ENCODE measurements around the gene TMEM150C. TPM values are rescaled to one million over a fixed set of nuclear protein-coding genes. Genes with fewer than 3 reads are reported as not detected.
A peak's percentile ranks its signal among the peaks of the same experiment; 100 is the strongest.

TMEM150C gene
- total and polyA plus RNA-seq, 2 of the 8 experiments (the other 6 are each of a cell fraction or from before 2014, with no cell fraction given), result 1.5 to 1.7 TPM

DNA sequence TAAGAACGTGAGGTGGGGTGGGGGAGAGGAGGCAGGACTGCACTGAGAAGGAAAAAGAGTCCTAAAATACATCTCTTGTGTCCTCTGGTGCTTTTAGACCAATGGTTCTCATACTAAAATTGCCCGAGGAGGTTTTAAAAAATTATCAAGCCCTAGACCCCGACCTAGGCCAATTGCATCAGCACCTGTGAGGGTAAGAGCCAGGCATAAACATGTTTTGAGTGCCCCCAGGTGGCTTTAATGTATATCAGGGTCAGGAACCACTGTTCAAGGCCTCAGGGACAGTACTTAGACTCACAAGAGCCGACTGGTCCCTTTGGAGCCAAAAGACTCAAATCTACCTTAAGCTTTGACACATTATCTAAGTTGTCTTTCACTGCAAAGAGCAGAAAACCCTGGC, 37.5 kb upstream of the TMEM150C start:
- Histone ChIP-seq H3K36me3 (ENCODE audit: control insufficient read depth in 2 of 4, insufficient read depth in 4 of 4, low read length in 3 of 4) (no peaks in the 10 kb centered on the region), H2BK12ac (ENCODE audit: low read depth, low read length) (peak overlapping the region; percentile 55), H3K4me3 (ENCODE audit: extremely low read depth in 1 of 4, insufficient read depth in 2 of 4, low read depth in 3 of 4, low read length in 4 of 4) (no peak overlapping the region), H2BK120ac (replicated peaks; ENCODE audit: low read depth, low read length) (no peak overlapping the region), H3K27me3 (replicated peaks in 1 of 4; ENCODE audit: control insufficient read depth in 3 of 4, extremely low read depth in 1 of 4, insufficient read depth in 3 of 4, low read length in 3 of 4) (no peaks in the 10 kb centered on the region), H3K23ac (ENCODE audit: insufficient read length) (no peak overlapping the region), H2AFZ (ENCODE audit: low read length) (peak overlapping the region; percentile 88; the same call in 1 of the 2 replicates), H3K4me2 (ENCODE audit: insufficient read depth in 1 of 2, low read depth in 2 of 2, low read length in 2 of 2) (no peak overlapping the region), H4K91ac (replicated peaks; ENCODE audit: insufficient read length, low read length) (no peak overlapping the region), H3K18ac (ENCODE audit: extremely low read depth, low read length) (no peak overlapping the region), H4K20me1 (replicated peaks in 1 of 2; ENCODE audit: control insufficient read depth in 1 of 2, insufficient read depth in 2 of 2, low read length in 2 of 2) (no peaks in the 10 kb centered on the region), H2BK15ac (ENCODE audit: low read length) (no peak overlapping the region), H3K27ac (ENCODE audit: low read depth, low read length) (no peak overlapping the region), H3K9ac (replicated peaks in 1 of 4; ENCODE audit: extremely low read depth in 1 of 4, low read depth in 3 of 4, low read length in 3 of 4) (no peak overlapping the region), H3K4me1 (replicated peaks in 1 of 4; ENCODE audit: control insufficient read depth in 3 of 4, insufficient read depth in 4 of 4, low read length in 3 of 4) (peaks cover 0 to 4% (median 0%) of the 10 kb centered on the region in 4 experiments; a peak in 1 of 7 replicates), H2AK5ac (ENCODE audit: low read depth, low read length) (no peak overlapping the region), H3K23me2 (ENCODE audit: low read depth, low read length) (no peaks in the 10 kb centered on the region), H4K5ac (ENCODE audit: insufficient read length, low read depth, low read length) (no peak overlapping the region), H3K9me3 (ENCODE audit: insufficient read depth in 2 of 2, low read depth in 1 of 2, low read length in 1 of 2) (no peaks in the 10 kb centered on the region), H3K56ac (replicated peaks; ENCODE audit: insufficient read length, low read depth, low read length) (no peak overlapping the region), H3K4ac (replicated peaks; ENCODE audit: insufficient read length, low read depth, low read length) (no peak overlapping the region), H4K8ac (ENCODE audit: extremely low read depth, insufficient read depth, low read length) (no peak overlapping the region), H3K14ac (ENCODE audit: insufficient read length) (no peak overlapping the region), H2BK5ac (ENCODE audit: low read depth, low read length) (no peak overlapping the region; the same call in 1 of the 2 replicates), H2BK20ac (ENCODE audit: low read length) (no peak overlapping the region), H3K79me1 (ENCODE audit: low read depth, low read length) (no peaks in the 10 kb centered on the region), H3K79me2 (ENCODE audit: control insufficient read depth in 1 of 2, insufficient read depth in 2 of 2, low read length in 2 of 2) (no peaks in the 10 kb centered on the region)
- 75% methylated on average over 4 of the region's 4 CpGs; no CpG with 5 or more reads in 1 of the 2 experiments for WGBS, 2 experiments (ENCODE audit: extremely low coverage in 1 of 2, insufficient coverage in 1 of 2, insufficient read length in 1 of 2, insufficient replicate concordance in 2 of 2, low coverage in 1 of 2, low lambda C conversion rate in 2 of 2, missing lambda C conversion rate in 1 of 2)
- DNase-seq (ENCODE audit: low read depth in 1 of 2, low spot score in 2 of 2) (peak in 1 of 2 experiments; percentile 31), FAIRE-seq (peak; percentile 86)
- ChIA-PET CTCF (ENCODE audit: partially characterized antibody) (interaction anchor here (0.8 to 4.6 kb wide), 21 partner anchors 8 to 147 kb away, joined by 3 to 39 read pairs (median 5); no protein-coding TSS in a partner anchor), POLR2A (ENCODE audit: partially characterized antibody) (interaction anchor here (0.9 to 1.1 kb wide), 2 partner anchors 134 to 168 kb away, joined by 3 read pairs; no protein-coding TSS in a partner anchor)
- TF ChIP-seq PHF8 (conservative IDR thresholded peaks at IDR 0.05; ENCODE audit: low read depth, low read length) (no peak), RXRA (IDR thresholded peaks at IDR 0.05; ENCODE audit: insufficient read depth, low read depth, low read length) (no peak), NRF1 (IDR thresholded peaks at IDR 0.05; ENCODE audit: low read depth, low read length) (no peak), ASH2L (IDR thresholded peaks at IDR 0.05; ENCODE audit: low read length) (no peak), HDAC2 (IDR thresholded peaks at IDR 0.05; ENCODE audit: borderline replicate concordance in 1 of 2, low read depth in 2 of 2, low read length in 2 of 2) (no peak), SIRT6 (IDR thresholded peaks at IDR 0.05; ENCODE audit: low read length) (no peak), EZH2 (IDR thresholded peaks at IDR 0.05; ENCODE audit: low read depth, low read length, severe bottlenecking) (no peak), SP2 (IDR thresholded peaks at IDR 0.05; ENCODE audit: low read length) (no peak), TAF1 (IDR thresholded peaks at IDR 0.05; ENCODE audit: low read depth, low read length) (no peak), RAD21 (IDR thresholded peaks at IDR 0.05 in 1 of 2, conservative IDR thresholded peaks at IDR 0.05 in 1 of 2; ENCODE audit: low read depth in 2 of 2, low read length in 2 of 2) (peak; percentile 83 to 90), SP1 (IDR thresholded peaks at IDR 0.05; ENCODE audit: low read depth, low read length) (no peak)
- TF ChIP-seq, protein P1, sequence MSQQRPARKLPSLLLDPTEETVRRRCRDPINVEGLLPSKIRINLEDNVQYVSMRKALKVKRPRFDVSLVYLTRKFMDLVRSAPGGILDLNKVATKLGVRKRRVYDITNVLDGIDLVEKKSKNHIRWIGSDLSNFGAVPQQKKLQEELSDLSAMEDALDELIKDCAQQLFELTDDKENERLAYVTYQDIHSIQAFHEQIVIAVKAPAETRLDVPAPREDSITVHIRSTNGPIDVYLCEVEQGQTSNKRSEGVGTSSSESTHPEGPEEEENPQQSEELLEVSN (IDR thresholded peaks at IDR 0.05), result no peak

All from H1 (cell line).